HG03342 (cell line): ENCODE results near the gene SDR39U1.
"Not testable (repeated sequence)": the region's sequence is repeated elsewhere in the genome, so short reads cannot be mapped to it uniquely, and the experiment has no call there.

Source experiments
- ATAC-seq: cut with Tn5 transposase; IDR thresholded peaks from one replicate; pipeline ENCODE4 v1.9.1; 2021; ENCODE audit warnings: mild to moderate bottlenecking, moderate library complexity; ENCODE audit not compliant: unreplicated experiment

The SDR39U1 gene, protein sequence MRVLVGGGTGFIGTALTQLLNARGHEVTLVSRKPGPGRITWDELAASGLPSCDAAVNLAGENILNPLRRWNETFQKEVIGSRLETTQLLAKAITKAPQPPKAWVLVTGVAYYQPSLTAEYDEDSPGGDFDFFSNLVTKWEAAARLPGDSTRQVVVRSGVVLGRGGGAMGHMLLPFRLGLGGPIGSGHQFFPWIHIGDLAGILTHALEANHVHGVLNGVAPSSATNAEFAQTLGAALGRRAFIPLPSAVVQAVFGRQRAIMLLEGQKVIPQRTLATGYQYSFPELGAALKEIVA

GRCh38 chr14:24442240-24443052 is at the start of gene SDR39U1:
Gene SDR39U1, minus strand, starts transcription at chr14:24442776. Its CDS starts 7 bp downstream, at chr14:24442769.
- ATAC-seq: peak; percentile 90

DNA sequence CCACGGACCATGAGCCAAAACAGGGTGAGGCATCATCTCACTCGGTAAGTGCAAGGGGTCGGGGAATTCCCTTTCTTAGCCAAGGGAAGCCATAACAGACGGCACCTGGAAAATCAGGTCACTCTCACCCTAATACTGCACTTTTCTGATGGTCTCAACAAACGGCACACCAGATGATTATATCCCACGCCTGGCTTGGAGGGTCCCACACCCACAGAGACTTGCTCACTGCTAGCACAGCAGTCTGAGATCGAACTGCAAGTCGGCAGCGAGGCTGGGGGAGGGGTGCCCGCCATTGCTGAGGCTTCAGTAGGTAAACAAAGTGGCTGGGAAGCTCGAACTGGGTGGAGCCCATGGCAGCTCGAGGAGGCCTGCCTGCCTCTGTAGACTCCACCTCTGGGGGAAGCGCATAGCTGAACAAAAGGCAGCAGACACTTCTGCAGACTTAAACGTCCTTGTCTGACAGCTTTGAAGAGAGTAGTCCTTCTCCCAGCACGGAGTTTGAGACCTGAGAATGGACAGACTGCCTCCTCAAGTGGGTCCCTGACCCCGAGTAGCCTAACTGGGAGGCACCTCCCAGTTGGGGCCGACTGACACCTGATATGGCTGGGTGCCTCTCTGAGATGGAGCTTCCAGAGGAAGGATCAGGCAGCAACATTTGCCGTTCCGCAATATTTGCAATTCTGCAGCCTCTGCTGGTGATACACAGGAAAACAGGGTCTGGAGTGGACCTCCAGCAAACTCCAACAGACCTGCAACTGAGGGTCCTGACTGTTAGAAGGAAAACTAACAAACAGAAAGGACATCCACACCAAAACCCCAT is 49.2 kb upstream of the SDR39U1 start:
- not testable (repeated sequence) for ATAC-seq

- no peak for ATAC-seq
Observed at GRCh38 chr14:24483604-24484252, 41.2 kb upstream of the SDR39U1 start.

DNA sequence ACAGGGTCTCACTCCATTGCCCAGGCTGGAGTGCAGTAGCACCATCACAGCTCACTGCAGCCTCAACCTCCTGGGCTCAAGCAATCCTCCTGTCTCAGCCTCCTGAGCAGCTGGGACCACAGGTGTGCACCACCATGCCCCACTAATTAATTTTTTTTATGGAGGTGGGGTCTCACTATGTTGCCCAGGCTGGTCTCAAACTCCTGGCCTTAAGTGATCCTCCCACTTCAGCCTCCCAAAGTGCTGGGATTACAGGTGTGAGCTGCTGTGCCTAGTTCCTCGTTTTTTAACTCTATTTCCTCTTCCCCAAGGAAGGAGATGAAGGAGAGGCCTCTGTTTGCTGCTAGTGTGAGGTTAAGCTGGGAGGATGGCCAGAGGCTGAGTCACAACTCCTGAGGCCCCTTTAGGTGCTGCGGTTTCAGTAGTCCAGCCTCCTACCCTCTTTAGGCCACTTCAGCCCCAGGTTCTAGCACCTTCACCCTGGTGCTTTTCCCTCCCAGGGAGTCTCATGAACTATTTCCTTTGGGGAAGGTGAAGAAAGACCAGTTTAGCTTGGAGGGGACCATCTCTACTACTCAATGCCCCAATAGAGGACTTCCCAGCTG is 40.2 kb upstream of the SDR39U1 start:
- not testable (repeated sequence) for ATAC-seq

- ATAC-seq: peak; percentile 85
Observed at GRCh38 chr14:24481622-24482324, 39.2 kb upstream of the SDR39U1 start.

DNA sequence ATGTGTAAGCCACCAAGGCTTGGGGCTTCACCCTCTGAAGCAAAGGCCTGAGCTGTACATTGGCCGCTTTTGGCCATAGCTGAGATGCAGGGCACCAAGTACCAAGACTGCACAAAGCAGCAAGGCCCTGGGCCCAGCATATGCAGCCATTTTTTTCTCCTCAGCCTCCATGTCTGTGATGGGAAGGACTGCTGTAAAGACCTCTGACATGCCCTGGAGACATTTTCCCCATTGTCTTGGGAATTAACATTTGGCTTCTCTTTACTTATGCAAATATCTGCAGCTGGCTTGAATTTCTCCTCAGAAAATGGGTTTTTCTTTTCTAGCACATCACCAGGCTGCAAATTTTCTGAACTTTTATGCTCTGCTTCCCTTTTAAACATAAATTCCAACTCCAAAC is 37.4 kb upstream of the SDR39U1 start:
- not testable (repeated sequence) for ATAC-seq

- no peak for ATAC-seq
Observed at GRCh38 chr14:24475261-24475660, 32.7 kb upstream of the SDR39U1 start.

DNA sequence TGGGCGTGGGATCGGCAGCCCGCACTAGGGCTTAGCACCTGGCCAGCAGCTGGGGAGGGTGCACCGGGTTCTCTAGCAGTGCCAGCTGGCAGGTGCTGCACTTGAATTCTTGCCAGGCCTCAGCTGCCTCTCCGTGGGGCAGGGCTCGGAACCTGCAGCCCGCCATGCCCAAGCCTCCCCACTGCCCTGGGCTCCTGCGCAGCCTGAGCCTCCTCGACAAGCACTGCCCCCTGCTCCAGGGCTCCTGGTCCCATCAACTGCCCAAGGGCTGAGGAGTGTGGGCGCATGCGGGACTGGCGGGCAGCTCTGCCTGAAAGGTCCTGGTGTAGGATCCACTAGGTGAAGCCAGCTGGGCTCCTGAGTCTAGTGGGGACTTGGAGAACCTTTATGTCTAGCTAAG is 30.6 kb upstream of the SDR39U1 start:
- ATAC-seq: no peak

GRCh38 chr14:24470450-24470849 is 27.9 kb upstream of the SDR39U1 start:
- ATAC-seq: not testable (repeated sequence)

DNA sequence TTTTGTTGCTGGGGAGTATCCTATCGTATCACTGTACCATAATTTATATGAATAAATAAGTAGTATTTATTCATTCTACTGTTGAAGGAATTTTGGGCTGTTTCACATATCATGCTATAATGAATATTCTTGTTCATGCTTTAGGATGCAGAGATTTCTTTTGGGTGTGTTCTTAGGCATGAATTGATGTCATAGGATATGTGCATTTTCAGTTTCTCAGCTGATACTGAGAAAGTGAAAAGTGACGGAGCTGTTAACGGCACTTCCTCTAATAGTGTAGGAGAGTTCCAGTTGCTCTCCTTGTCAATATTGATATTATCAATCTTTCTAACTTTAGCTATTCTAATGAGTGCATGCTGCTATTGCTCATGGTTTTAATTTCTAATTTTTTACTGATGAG is 23.2 kb upstream of the SDR39U1 start:
- no peak for ATAC-seq

GRCh38 chr14:24465368-24465767 is 22.8 kb upstream of the SDR39U1 start:
- ATAC-seq: no peak

DNA sequence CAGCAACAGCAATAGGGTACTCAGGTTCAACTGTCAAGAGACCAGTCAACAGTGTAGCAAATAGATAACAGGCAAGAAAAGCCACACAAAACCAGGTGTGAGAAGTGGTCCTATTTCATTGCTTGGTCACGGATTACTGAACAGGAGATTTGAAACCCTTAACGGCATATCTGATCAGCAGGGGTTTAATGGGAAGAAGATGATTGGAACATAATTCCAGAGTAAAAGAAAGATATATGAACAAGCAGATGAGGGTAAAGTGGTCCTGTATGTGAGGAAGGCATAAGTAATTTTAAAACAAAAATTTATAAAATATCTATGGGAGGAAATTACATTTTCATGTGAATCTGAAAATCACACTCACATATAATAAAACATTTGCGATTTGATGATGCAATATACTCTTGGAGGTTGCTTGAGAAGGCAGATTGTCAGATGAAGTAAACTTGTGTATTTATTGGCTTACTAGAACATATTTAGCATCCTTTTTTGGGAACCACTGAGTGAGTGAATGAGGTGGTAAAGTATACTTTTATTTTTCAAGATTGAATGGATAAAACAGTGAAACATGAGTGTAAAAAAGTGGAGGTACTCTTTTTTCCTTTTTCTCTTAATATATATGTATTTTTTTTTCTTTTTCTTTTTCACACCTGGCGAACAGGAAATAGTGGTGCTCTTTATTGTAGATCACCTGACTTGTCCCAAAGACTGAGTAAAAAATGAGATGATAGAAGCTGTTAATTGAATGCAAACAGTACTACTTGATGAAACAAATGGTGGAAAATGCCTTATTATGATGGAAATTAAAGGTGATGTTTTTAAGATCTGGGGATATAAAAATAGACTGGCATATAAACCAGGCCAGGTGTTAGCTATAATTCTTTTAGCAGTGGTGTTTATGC is 21.6 kb upstream of the SDR39U1 start:
- no peak for ATAC-seq

DNA sequence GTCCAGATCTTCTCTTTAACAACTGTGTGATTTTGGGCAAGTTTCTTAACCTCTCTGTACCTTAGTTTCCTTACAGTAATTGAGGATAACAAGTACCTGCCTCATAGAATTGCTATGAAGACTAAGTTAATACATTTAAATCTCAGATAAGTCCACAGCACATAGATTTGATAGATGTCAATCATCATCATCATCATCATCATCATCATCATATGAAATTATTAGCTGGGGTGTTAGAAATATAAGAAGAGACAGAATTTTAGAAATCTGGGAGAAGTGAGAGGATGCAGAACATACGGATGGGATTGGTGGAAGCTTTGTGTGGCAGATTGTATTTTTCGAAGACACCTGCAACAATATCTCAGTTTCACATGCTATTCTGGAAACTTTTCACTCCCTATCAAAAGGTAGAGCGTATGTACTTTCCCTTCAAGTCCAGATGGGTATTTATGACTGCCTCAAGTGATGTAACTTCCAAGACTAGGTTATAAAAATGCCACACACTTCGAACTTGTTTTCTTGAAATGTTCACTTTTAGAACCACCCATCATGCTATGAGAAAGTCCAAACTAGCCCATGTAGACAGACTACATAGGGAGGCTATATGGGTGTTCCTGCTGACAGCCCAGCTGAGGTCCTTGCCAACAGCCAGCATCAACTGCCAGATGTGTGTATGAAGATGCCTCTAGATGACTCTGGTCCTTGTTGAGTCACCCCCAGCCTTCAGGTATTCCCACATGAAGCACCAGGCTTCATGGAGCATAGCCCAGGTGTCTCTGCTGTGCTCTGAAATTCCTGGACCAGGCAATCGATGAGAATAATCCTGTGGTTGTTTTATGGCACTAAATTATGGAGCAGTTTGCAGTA is 20.7 kb upstream of the SDR39U1 start:
- no peak for ATAC-seq

DNA sequence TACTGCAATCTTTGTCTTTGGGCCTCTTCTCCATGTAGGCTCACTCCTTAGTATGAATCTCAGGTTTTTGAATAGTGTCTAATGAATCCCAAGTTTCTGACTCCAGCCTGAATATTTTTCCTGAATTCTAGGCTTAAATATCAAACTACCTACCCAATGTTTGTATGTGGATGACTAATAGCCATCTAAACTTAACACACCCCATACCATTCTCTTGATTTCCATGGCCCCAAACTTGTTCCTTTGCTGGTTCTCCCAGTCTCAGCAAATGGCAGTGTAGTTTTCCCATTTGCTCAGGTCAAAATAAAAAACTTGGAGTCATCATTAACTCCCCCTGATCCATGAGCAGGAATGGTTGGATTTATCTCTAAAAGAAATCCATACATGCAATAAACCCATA is 18.8 kb upstream of the SDR39U1 start:
- no peak for ATAC-seq

DNA sequence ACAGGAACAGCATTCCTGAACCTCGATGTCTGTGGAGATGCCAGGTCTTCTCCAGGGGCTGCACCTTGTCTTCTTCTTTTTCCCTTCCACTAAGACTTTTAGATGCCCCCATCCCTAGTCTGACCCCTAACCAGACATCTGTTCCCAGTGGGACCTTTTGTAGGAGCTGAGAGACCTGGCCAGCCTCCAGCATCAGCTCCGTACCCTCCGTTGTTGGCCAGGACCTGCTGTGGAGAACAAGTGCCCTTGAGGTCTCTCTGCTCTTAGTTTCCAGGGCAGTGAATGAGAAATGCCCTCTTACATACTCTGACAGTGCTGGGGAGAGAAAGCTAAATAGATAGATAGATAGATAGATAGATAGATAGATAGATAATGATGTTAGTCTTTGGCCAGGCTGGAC is 16.8 kb upstream of the SDR39U1 start:
- no peak for ATAC-seq

DNA sequence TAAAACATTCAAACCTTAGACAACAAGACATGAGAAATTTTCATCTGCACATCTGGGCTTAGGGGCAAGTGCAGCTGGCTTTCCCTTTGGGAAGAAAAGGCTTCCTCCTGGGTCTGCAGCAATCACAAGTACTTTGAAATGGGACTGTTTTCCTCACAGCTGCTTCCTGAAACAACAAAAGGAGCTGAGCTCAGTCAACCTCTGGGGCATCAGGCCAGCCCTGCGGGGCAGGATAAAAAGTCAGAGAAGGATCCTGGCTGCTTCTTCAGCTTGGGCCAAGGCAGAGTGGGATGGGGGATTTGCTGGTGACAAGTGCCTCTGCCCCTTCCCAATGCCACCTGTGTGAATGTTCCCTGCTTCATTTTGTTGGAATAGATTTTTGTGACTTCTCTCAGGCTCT is 16.2 kb upstream of the SDR39U1 start:
- no peak for ATAC-seq

GRCh38 chr14:24456980-24457379 is 14.4 kb upstream of the SDR39U1 start:
- ATAC-seq: no peak

- ATAC-seq: not testable (repeated sequence)
Observed at GRCh38 chr14:24450828-24451227, 8.3 kb upstream of the SDR39U1 start.
